Endothelial cell of umbilical vein (primary cell): Measurements from ENCODE around the gene TSGA10IP. TPM values are rescaled to one million over a fixed set of nuclear protein-coding genes. Genes with fewer than 3 reads are reported as not detected.

ENCODE experiments used
- BruUV-seq: library from RNA; stranded (reverse); fragments of 400-500 nt; replicated peaks from 2 replicates; lab custom pipeline; 2021; lab: Mats Ljungman, UMichigan
- CTCF ChIA-PET: fragments of 300-600, 350-600 bp; sonication (Branson Sonifier 250); formaldehyde crosslinking; loops from one replicate; lab custom pipeline; 2021; ENCODE audit warnings: antibody characterized with exemption, inconsistent platforms; lab: Charles Lee
- POLR2A ChIA-PET: fragments of 300-600, 350-600 bp; sonication (Branson Sonifier 250); formaldehyde crosslinking; loops from one replicate; lab custom pipeline; 2021; ENCODE audit warnings: antibody characterized with exemption, inconsistent platforms; lab: Charles Lee
- DNase-seq: peaks from one replicate; pipeline ENCODE4 v3.0.0-alpha.2; 2011; ENCODE audit warnings: low read depth, low spot score
- FAIRE-seq: peaks from 2 replicates; lab custom pipeline; 2011; peaks lifted over from hg19 to GRCh38; lab: Jason Lieb, UNC
- H2AFZ ChIP-seq: 2 replicates; pipeline ENCODE4 v1.6.0; 2012; ENCODE audit warnings: low read depth, low read length, control low read depth, inconsistent platforms
- H3K27ac ChIP-seq: 2 replicates; pipeline ENCODE4 v1.5.1; 2011; ENCODE audit warnings: low read depth, mild to moderate bottlenecking, control low read depth, low read length, moderate library complexity; ENCODE audit not compliant: insufficient read depth
- H3K27me3 ChIP-seq, 2 experiments: 2 replicates each; pipeline versions ENCODE4 v1.6.0 to v1.6.1; 2011; ENCODE audit warnings: low read length in 2 of 2, mixed read lengths in 1 of 2; ENCODE audit not compliant: control insufficient read depth in 2 of 2, insufficient read depth in 2 of 2
- H3K36me3 ChIP-seq, 2 experiments: 2 replicates in 1 of 2; 3 replicates in 1 of 2; pipeline ENCODE4 v1.5.1; 2011; ENCODE audit warnings: low read length in 2 of 2, mild to moderate bottlenecking in 1 of 2, moderate library complexity in 1 of 2; ENCODE audit not compliant: control insufficient read depth in 2 of 2, insufficient read depth in 2 of 2; ENCODE audit errors: extremely low read depth in 1 of 2
- H3K4me1 ChIP-seq: 3 replicates; pipeline ENCODE4 v1.5.1; 2011; ENCODE audit warnings: mild to moderate bottlenecking, low read length; ENCODE audit not compliant: control insufficient read depth, insufficient read depth; ENCODE audit errors: extremely low read depth
- H3K4me2 ChIP-seq: 2 replicates; pipeline ENCODE4 v1.6.1; 2011; ENCODE audit warnings: low read length, control low read depth, mixed read lengths; ENCODE audit not compliant: insufficient read depth
- H3K4me3 ChIP-seq, 3 experiments: fragments of 200-600 bp in 1 of 3; sonication (generic), shearing (Covaris generic) in 1 of 3; replicated peaks in 1 of 3; 2 replicates each; pipeline ENCODE4 v1.5.1; 2011 to 2016; ENCODE audit warnings: control low read depth in 3 of 3, low read length in 3 of 3, mild to moderate bottlenecking in 2 of 3, inconsistent platforms in 1 of 3, low read depth in 1 of 3, moderate library complexity in 1 of 3; ENCODE audit not compliant: insufficient read depth in 1 of 3
- H3K79me2 ChIP-seq: 2 replicates; pipeline ENCODE4 v1.6.0; 2012; ENCODE audit warnings: low read length, inconsistent platforms; ENCODE audit not compliant: control insufficient read depth, insufficient read depth
- H3K9ac ChIP-seq: replicated peaks from 2 replicates; pipeline ENCODE3; 2011; ENCODE audit warnings: low read length, control low read depth; ENCODE audit not compliant: insufficient read depth; ENCODE audit errors: extremely low read depth
- H3K9me1 ChIP-seq: replicated peaks from 3 replicates; pipeline ENCODE4 v1.6.0; 2011; ENCODE audit warnings: mild to moderate bottlenecking, low read length; ENCODE audit not compliant: control insufficient read depth, insufficient read depth; ENCODE audit errors: extremely low read depth
- H3K9me3 ChIP-seq: replicated peaks from 2 replicates; pipeline ENCODE4 v1.5.1; 2012; ENCODE audit warnings: low read length, inconsistent platforms; ENCODE audit not compliant: control insufficient read depth, insufficient read depth
- H4K20me1 ChIP-seq: replicated peaks from 2 replicates; pipeline ENCODE3; 2011; ENCODE audit warnings: mild to moderate bottlenecking, low read length; ENCODE audit not compliant: control insufficient read depth, insufficient read depth; ENCODE audit errors: extremely low read depth
- EZH2 ChIP-seq: IDR thresholded peaks from 2 replicates; pipeline ENCODE4 v1.6.1; 2012; ENCODE audit warnings: borderline replicate concordance, low read depth, mild to moderate bottlenecking, moderate library complexity, low read length, inconsistent platforms; ENCODE audit not compliant: severe bottlenecking
- FOS ChIP-seq: IDR thresholded peaks from 2 replicates; pipeline ENCODE4 v1.6.1; 2011; ENCODE audit warnings: mild to moderate bottlenecking, low read length, moderate library complexity, borderline replicate concordance; ENCODE audit not compliant: insufficient read depth
- GATA2 ChIP-seq: IDR thresholded peaks from 2 replicates; pipeline ENCODE4 v1.7.0; 2011; ENCODE audit warnings: low read depth, mild to moderate bottlenecking, moderate library complexity, mixed read lengths, low read length; ENCODE audit not compliant: insufficient read length, insufficient read depth
- JUN ChIP-seq: IDR thresholded peaks from 2 replicates; pipeline ENCODE4 v1.6.1; 2011; ENCODE audit warnings: borderline replicate concordance, low read depth; ENCODE audit not compliant: insufficient read length, insufficient read depth
- MYC ChIP-seq: IDR thresholded peaks from one replicate; pipeline ENCODE4 v1.6.1; 2011; ENCODE audit warnings: mild to moderate bottlenecking, low read depth, low read length
- POLR2A ChIP-seq: IDR thresholded peaks from 2 replicates; pipeline ENCODE4 v1.6.1; 2012; ENCODE audit warnings: low read depth, mild to moderate bottlenecking, control low read depth, low read length
- POLR2AphosphoS5 ChIP-seq: IDR thresholded peaks from 2 replicates; pipeline ENCODE4 v1.6.1; 2012; ENCODE audit warnings: low read depth, mild to moderate bottlenecking, control low read depth, low read length, moderate library complexity; ENCODE audit not compliant: insufficient read depth
- dilution Hi-C: fragments of 300-500 bp; cut with MboI; formaldehyde crosslinking; loops from one replicate; pipeline ENCODE4 v1.15.0; 2019; ENCODE audit warnings: low sequenced_read_pairs; ENCODE audit not compliant: extremely low pct_ligation_motif_present
- intact Hi-C: fragments of 100-400 bp; cut with micrococcal nuclease; formaldehyde crosslinking; loops from one replicate; pipeline ENCODE4 v1.10.0; 2022
- polyA plus RNA-seq, 4 experiments: library from polyadenylated mRNA; depleted of rRNA in 3 of 4; stranded (reverse) in 3 of 4; unstranded in 1 of 4; fragments of >200 nt; gene quantifications; 2 replicates each; pipeline versions ENCODE4 v1.2.1 to v1.2.3, GENCODE V29; 2011 to 2012; ENCODE audit warnings: missing spikeins in 1 of 4
- total RNA-seq: library from RNA; stranded (reverse); gene quantifications from 2 replicates; pipeline ENCODE4 v1.2.3, GENCODE V29; 2021
- TF ChIP-seq, protein P1 (sequence below), 2 donors: IDR thresholded peaks; 1 replicate in 1 of 2; 2 replicates in 1 of 2; pipeline ENCODE4 v1.5.1; 2011; ENCODE audit warnings: low read length in 2 of 2, mild to moderate bottlenecking in 2 of 2, moderate library complexity in 2 of 2, control low read depth in 1 of 2, inconsistent platforms in 1 of 2, low read depth in 1 of 2; ENCODE audit not compliant: insufficient read depth in 1 of 2; ENCODE audit errors: extremely low read depth in 1 of 2
- TF ChIP-seq, protein P2 (sequence below): IDR thresholded peaks from 2 replicates; pipeline ENCODE4 v1.6.1; 2011; ENCODE audit not compliant: insufficient read depth, insufficient read length

Gene TSGA10IP
- total and polyA plus RNA-seq, 2 donors (not counting 3 experiments of a cell fraction or from before 2014, with no cell fraction given), result not detected

- no peak for DNase-seq
- BruUV-seq, result no TSS peak
- no peak overlapping the region for H3K4me2 ChIP-seq
- TF ChIP-seq EZH2 (no peak), JUN (no peak), MYC (no peak), POLR2AphosphoS5 (no peak), GATA2 (no peak), FOS (no peak), POLR2A (no peak)
- TF ChIP-seq, protein P1, sequence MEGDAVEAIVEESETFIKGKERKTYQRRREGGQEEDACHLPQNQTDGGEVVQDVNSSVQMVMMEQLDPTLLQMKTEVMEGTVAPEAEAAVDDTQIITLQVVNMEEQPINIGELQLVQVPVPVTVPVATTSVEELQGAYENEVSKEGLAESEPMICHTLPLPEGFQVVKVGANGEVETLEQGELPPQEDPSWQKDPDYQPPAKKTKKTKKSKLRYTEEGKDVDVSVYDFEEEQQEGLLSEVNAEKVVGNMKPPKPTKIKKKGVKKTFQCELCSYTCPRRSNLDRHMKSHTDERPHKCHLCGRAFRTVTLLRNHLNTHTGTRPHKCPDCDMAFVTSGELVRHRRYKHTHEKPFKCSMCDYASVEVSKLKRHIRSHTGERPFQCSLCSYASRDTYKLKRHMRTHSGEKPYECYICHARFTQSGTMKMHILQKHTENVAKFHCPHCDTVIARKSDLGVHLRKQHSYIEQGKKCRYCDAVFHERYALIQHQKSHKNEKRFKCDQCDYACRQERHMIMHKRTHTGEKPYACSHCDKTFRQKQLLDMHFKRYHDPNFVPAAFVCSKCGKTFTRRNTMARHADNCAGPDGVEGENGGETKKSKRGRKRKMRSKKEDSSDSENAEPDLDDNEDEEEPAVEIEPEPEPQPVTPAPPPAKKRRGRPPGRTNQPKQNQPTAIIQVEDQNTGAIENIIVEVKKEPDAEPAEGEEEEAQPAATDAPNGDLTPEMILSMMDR (IDR thresholded peaks at IDR 0.05; ENCODE audit: extremely low read depth in 1 of 2, insufficient read depth in 1 of 2, low read depth in 1 of 2, low read length in 2 of 2), result no peak
- TF ChIP-seq, protein P2, sequence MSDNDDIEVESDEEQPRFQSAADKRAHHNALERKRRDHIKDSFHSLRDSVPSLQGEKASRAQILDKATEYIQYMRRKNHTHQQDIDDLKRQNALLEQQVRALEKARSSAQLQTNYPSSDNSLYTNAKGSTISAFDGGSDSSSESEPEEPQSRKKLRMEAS, result no peak
- no peaks in the 10 kb centered on the region for H4K20me1 ChIP-seq
- no peaks in the 10 kb centered on the region for H3K27me3 ChIP-seq
- no peak overlapping the region for H3K9ac ChIP-seq
- CTCF ChIA-PET, result interaction anchor here (1.1 to 1.9 kb wide), 4 partner anchors 10 to 34 kb away, joined by 3 to 7 read pairs (median 4); partner anchors contain the start of genes CCDC85B and FIBP
- no peak overlapping the region for H3K27ac ChIP-seq
- no peak overlapping the region for H2AFZ ChIP-seq
- H3K36me3 ChIP-seq, result peaks cover 6 to 11% of the 10 kb centered on the region in 2 experiments
- H3K9me1 ChIP-seq, result no peaks in the 10 kb centered on the region
- H3K9me3 ChIP-seq, result no peaks in the 10 kb centered on the region
- H3K4me1 ChIP-seq, result peaks cover 19% of the 10 kb centered on the region
- peaks cover 24% of the 10 kb centered on the region for H3K79me2 ChIP-seq
- intact Hi-C loops (no loop called here), dilution Hi-C loops (no loop called here)
- H3K4me3 ChIP-seq, result no peak overlapping the region
- FAIRE-seq, result no peak
- POLR2A ChIA-PET, result no interaction called here
Measured at GRCh38 chr11:65922565-65922964, 22.7 kb upstream of the TSGA10IP start.
